ENCODE results near the gene NEK7.

NEK7 gene

DNA sequence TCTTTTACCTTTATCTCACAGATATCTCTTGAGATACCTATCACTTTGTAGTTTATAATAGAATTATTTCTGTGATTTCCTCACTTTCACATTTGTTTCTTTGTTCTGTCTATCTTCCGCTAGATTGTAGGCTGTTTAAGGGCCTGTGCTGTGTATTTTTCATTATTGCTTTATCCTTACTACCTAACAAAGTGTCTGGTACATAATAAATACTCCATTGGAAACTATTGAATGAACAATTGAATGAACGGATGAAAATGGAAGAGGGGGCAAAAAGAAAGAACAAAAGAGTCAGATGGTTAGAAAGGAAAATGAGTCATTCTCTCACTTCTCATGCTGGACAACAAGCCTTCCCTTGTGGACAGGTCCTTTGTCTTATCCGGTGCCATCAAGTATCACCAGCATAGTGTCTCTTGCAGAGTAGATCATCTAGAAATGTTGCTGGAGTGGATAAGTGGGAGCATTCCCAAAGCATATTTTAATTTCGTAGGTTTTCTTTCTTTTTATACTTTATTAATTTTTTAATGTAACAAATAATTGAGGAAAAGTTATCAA, 159.8 kb downstream of the NEK7 start:
- TF ChIP-seq CTCF (conservative IDR thresholded peaks at IDR 0.05; ENCODE audit: low read depth) = no peak
- POLR2A ChIA-PET (ENCODE audit: low non-redundant PET) = no interaction called here

GRCh38 chr1:198318085-198318484, 161.3 kb downstream of the NEK7 start:
- no peak for TF ChIP-seq CTCF (conservative IDR thresholded peaks at IDR 0.05; ENCODE audit: low read depth)
- DNase-seq (ENCODE audit: low spot score) = no peak
- no peak overlapping the region for H3K27ac ChIP-seq
- ChIA-PET CTCF (interaction anchor here (0.6 kb wide), 1 partner anchor 76 kb away, joined by 3 read pairs; no protein-coding TSS in a partner anchor), POLR2A (ENCODE audit: low non-redundant PET) (no interaction called here)

More for the DNA sequence above, 159.8 kb downstream of the NEK7 start:
- no peak overlapping the region for H3K27ac ChIP-seq
- no peak for DNase-seq (ENCODE audit: low spot score)
- CTCF ChIA-PET = no interaction called here

GRCh38 chr1:198320759-198321158, 164.0 kb downstream of the NEK7 start:
- ChIA-PET CTCF (no interaction called here), POLR2A (ENCODE audit: low non-redundant PET) (no interaction called here)
- H3K27ac ChIP-seq = no peak overlapping the region
- no peak for DNase-seq (ENCODE audit: low spot score)
- no peak for TF ChIP-seq CTCF (conservative IDR thresholded peaks at IDR 0.05; ENCODE audit: low read depth)

DNA sequence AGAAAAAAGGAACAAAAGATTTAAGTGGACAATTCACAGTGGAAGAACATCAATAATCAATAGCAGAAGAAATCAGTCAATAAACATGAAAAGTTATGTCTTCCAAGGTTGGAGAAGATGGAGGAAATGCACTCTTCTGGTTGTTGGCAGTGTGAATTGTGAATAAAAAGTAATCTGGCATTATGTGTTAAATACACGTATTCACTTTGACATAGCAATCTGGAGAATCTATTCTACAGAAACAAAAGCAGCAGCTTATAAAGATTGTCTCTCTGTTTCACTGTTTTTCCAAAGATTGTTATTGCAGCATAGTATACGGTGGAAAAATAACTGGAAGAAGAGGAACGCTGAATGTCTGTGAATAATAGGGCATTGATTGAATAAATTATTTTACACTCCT, 169.4 kb downstream of the NEK7 start:
- DNase-seq (ENCODE audit: low spot score) = no peak
- TF ChIP-seq CTCF (conservative IDR thresholded peaks at IDR 0.05; ENCODE audit: low read depth) = no peak
- H3K27ac ChIP-seq = no peak overlapping the region
- CTCF ChIA-PET = interaction anchor here (0.6 kb wide), 1 partner anchor 761 kb away, joined by 3 read pairs; no protein-coding TSS in a partner anchor
- POLR2A ChIA-PET (ENCODE audit: low non-redundant PET) = no interaction called here

GRCh38 chr1:198326915-198327314, 170.1 kb downstream of the NEK7 start:
- no peak for DNase-seq (ENCODE audit: low spot score)
- no peak for TF ChIP-seq CTCF (conservative IDR thresholded peaks at IDR 0.05; ENCODE audit: low read depth)
- H3K27ac ChIP-seq = no peak overlapping the region
- POLR2A ChIA-PET (ENCODE audit: low non-redundant PET) = no interaction called here
- CTCF ChIA-PET = no interaction called here

- DNase-seq (ENCODE audit: low spot score) = no peak
- ChIA-PET CTCF (no interaction called here), POLR2A (ENCODE audit: low non-redundant PET) (no interaction called here)
- no peak overlapping the region for H3K27ac ChIP-seq
- TF ChIP-seq CTCF (conservative IDR thresholded peaks at IDR 0.05; ENCODE audit: low read depth) = no peak
These were observed 171.7 kb downstream of the NEK7 start for GRCh38 chr1:198328458-198329032.

Measured in RWPE1 (cell line).